CD4-positive, alpha-beta T cell treated with Interleukin-15 for 4 hours (primary cell): ENCODE data around the gene SPTAN1.

Experiments
- DNase-seq: peaks from one replicate; pipeline ENCODE4 v3.0.0-alpha.2; 2020; ENCODE audit warnings: low spot score

SPTAN1 gene

DNA sequence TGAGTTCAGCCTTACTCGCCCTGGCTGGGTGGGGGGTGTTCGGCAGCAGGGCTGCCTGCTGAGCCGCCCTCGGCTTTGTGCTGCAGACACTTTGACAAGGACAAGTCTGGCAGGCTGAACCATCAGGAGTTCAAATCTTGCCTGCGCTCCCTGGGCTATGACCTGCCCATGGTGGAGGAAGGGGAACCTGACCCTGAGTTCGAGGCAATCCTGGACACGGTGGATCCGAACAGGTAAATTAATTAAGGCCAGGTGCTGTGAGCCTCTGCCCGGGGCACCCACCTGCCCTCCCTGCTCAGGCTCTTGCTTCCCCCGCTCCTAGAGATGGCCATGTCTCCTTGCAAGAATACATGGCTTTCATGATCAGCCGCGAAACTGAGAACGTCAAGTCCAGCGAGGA is 80.1 kb downstream of the SPTAN1 start:
- no peak for DNase-seq

DNA sequence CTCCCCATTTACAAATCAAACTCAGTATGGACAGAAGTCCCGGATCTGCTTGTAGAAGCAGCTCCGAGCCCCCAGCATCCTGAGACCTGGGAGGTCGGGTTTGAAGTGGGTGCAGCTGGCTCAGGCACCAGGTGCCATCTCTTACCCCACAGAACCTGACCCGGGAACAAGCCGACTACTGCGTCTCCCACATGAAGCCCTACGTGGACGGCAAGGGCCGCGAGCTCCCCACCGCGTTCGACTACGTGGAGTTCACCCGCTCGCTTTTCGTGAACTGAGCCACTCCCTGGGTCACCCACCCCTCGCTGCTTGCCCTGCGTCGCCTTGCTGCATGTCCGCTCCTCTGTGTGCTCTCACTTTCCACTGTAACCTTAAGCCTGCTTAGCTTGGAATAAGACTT is 80.7 kb downstream of the SPTAN1 start:
- no peak for DNase-seq

DNA sequence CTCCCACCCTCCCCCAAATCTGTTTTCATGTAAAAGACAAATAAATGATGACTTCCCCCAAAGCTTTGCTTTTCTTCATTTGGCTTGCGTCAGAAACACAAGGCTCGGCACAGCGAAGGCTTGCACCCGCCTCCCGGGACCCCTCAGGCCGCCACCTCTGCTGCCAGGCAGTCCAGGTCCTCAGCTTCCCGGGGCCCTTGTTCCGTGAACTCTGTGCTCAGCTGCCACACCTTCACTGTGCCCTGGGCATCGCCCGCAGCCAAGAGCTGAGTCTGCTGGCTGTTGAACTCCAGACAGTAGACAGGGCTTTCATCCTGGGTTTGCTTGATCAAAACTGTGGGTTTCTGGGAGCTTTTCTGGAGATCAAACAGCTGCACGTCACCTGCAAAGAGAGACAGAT is 81.2 kb downstream of the SPTAN1 start:
- DNase-seq: no peak

DNA sequence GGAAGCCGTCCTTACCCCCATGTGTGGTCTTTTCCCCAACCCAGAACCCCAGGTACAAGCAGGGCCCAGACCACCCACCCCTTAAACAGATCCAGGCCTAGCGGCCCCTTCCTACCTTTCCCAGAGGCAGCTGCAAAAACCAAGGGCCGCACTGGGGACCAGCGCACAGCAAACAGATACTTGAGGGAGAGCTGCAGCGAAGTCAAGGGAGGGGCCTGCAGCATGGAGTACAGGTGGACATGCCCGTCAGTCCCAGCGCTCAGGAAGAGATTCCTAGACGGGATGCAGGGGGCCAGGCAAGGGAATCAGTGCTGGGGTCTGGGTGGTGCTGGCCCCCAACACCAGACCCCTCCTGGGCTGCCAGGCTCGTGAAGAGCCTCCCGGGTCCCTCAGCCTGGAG is 81.7 kb downstream of the SPTAN1 start:
- DNase-seq: no peak

DNA sequence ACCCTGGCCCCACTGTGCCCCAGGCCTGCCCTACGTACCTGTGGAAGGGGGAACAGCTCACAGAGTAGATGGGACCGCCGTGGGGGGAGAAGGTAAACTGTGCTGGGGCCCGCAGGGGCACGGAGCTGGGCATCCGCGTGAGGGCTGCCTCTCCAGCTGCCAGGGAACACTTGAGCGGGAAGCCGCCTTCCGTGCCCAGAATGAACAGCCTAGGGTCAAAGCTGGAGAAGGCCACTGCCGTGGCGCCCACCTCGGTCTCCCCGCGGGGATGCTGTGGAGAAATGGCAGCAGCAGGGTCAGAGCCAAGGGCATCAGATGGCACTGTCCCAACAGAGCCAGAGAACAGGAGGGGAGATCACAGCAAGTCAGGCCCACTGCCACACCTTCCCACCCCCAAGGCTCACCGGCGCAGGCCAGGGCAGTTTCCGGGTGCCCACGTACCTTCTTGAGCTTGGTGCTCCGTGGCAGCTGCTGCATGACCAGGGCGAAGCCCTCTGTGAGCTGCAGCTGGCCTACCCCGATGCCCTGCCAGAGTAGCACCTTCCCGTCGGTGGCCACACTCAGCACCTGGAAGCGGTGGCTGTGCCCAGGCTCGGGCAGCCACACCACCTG is 82.4 kb downstream of the SPTAN1 start:
- DNase-seq: no peak

DNA sequence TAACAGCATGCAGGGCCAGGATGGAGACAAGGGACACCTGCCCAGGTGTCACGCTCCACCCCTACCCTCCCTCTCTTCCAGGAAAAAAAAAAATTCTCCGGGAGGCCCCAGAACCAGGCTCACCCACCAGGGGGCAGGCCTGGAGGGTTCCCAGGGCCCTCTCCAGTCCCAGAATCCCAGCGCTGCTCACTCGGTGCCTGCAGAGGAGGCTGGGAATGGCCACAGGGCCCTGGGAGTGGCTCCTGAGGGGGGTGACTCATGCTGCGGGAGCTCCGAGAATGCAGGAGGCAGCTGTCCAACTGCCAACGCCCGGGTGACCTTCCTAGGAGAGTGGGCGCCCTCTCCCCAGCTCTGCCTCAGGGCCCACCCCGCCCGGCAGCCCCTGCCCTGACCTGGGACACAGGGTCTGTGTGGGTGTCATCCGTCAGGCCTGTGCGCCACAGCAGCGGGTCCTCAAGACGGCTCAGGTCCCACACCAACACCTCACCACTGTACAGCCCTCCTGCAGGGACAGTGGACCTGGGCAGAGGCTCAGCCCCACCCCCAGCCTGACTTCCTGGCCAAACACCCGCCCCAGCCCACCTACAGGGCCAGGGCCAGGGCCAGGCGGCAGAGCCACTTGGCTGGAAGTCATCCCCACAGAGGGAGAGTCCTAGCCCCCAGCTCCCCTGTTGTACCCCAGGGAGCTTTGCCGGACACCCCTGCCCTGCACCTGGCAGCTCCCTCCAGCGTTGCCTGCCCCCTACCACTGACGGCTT is 83.1 kb downstream of the SPTAN1 start:
- DNase-seq: no peak

DNA sequence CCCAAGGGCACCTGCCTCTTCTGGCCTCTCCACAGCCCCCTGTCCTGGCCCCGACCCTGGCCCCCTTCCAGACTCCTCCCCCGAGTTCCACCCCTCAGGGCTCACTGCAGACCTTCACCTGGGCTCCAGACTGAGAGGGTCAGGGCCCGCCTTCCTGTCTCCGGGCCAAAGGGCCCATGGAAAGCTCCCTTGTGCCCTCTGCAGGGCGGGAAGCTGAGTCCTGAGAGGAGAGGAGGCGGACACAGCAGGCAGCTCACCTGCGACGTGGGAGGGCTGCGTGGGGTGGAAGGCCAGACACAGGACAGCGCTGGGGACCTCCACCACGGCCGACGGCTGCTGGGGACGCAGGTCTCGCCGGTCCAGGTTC is 83.6 kb downstream of the SPTAN1 start:
- no peak for DNase-seq

DNA sequence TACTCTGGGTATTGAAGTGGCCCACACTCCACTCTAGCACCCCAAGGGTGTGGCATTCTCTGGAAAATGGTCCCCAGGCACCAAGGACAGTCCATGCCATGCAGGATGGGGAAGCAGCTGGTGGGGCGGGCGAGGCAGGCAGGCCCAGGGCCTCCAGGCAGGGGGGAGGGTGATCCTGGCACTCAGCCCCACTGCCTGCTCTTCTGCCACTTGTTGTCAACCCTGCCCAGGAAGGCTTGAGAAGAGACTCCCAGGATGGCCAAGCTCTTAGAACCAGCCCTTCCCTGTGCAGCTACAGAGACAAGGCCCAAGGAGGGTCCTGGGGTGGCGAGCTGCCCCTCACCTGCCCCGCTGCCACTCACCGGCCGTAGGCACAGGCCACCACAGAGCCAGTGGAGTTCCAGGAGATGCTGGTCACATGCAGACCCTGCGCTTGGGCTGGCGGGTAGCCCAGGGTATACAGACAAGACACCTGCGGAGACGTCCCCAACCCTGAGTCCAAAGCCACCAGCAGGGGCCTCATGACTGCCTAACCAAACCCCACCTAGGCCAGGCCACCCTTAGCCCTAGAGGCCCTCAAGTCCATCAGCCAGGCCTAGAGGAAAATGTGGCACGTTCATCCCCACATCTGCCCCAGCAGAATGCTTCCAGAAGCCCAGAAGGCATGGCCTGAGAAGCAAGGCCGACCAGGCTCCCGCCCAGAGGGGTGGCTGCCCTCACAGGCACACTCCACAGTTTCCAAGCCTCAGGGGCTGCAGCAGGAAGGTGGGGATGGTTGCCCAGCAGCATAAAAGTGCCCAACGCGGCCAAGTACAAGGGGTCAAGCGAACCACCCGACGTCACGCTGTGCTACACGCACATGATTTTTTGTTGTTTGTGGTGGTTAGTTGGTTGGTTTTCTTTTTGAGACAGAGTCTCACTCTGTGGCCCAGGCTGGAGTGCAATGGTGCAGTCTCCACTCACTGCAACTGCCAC is 84.5 kb downstream of the SPTAN1 start:
- DNase-seq: no peak

DNA sequence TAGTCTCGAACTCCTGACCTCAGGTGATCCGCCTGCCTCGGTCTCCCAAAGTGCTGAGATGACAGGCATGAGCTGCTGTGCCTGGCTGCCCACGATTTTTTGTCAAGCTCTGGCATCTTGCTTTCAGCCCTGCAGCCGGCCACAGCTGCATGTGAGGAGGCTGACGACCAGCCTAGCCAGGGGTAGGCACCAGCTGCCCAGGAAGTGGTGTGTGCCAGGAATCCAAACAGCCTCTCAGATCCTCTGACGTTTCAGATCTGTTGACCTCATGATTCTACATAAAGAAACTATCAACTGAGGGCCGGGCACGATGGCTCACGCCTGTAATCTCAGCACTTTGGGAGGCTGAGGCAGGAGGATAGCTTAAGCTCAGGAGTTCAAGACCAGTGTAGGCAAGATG is 85.3 kb downstream of the SPTAN1 start:
- DNase-seq: no peak

DNA sequence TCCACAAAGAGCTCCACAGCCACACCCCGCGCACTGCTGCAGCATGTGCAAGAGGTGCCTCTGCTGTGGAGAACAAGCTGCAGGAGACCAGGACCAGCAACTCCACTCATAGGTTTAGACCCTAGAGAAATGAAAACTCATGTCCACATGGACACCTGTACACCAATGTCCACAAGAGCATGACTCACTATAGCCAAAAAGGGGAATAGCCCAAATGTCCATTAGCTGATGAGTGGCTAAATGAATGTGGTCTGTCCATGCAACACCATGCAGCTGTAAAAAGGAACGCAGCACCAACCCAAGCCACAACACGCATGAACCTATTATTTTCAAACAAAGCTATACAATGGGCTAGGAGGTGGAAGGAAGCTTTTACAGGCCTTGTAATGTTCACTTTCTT is 86.2 kb downstream of the SPTAN1 start:
- DNase-seq: no peak

DNA sequence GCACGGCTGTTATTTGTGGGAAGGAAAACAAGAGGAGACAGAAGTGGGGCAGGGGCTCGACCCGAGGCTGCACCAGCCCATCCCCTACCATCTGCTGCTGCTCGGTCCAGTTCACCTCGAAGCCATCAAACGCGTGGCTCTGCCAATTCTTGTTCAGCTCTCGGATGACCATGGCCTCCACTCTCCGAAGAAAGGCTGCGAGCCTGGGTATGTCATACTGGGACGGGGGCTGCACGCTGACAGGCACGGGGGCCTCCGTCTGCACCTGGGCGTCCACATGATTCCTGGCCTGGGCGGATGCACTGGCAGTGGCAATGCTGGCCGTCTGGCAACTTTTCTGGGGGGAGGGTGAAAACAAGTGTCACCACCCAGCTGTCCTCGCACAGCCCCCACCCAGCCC is 88.2 kb downstream of the SPTAN1 start:
- no peak for DNase-seq

DNA sequence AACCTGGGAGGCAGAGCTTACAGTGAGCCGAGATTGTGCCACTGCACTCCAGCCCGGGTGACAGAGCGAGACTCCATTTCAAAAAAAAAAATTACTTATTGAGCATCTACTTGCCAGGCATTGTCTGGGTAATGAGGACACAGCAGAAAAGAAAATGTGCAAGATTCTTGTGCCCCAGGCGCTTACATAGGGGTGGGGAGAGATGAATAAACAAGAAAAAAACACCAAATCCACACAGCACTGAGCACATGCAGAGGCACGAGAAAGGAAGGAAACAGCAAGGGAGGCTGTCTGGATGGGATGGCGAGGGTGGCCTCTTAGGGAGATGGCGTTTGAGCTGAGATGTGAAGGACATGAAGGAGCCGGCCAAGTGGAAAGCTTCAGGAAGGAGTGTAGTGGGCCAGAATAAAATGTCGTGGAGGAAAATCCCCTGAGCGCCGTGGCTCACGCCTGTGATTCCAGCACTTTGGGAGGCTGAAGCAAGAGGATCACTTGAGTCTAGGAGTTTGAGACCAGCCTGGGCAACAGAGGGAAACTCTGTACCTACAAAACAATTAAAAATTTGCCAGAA is 90.4 kb downstream of the SPTAN1 start:
- DNase-seq: no peak

DNA sequence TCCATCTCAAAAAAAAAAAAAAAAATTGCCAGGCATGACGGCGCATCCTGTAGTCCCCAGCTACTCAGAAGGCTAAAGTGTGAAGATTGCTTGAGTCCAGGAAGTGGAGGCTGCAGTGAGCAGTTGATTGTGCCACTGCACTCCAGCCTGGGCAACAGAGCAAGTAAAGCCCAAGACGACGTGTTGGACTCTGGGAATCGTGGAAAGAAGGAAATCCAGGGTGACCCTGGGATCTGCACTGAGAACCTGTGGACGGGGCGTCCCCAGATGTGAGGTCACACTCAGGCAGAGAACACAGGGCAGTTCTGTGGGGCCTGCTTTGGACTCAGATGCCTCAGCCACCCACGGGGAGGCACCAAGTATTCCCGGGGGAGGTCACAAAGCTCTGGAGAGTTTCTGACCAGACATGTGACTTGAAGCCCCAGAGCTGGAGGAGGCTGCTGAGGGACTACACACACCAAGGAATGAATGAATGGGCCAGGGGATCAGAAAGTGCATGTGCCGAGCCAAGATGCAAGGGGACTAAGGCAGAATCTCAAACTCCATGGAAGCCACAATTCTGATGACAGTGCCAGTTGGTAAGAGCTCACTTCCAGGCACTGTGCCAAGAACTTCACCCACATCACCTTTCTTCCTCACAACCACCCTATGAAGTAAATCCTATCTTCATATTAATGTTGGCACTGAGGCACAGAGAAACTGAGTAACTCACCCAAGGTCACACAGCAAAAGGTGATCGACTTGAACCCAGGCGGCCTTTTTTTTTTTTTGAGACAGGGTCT is 91.3 kb downstream of the SPTAN1 start:
- DNase-seq: no peak

DNA sequence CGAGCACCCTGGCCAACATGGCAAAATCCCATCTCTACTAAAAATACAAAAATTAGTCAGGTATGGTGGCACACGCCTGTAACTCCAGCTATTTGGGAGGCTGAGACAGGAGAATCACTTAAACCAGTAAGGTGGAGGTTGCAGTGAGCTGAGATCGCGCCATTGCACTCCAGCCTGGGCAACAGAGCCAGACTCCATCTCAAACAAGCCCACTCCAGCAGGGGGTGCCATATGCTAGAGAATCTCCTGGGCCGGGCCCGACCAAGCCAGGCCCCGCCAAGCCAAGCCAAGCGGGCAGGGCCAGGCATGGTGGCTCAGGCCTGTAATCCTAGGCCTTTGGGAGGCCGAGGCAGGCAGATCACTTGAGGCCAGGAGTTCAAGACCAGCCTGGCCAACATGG is 95.8 kb downstream of the SPTAN1 start:
- peak; percentile 71 for DNase-seq

DNA sequence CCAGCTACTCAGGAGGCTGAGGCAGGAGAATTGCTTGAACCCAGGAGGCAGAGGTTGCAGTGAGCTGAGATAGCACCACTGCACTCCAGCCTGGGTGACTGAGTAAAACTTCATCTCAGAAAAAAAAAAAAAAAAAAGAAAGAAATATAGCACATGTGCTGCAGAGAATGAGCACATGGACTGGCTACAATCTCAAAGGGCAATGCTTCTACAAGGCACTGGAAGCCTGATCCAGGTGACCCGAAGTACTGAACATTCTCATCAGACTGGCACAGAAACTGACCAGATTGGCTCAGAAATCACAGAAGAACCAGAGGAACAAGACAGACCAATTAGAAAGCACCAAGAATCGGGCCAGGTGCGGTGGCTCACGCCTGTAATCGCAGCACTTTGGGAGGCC is 99.4 kb downstream of the SPTAN1 start:
- DNase-seq: no peak

DNA sequence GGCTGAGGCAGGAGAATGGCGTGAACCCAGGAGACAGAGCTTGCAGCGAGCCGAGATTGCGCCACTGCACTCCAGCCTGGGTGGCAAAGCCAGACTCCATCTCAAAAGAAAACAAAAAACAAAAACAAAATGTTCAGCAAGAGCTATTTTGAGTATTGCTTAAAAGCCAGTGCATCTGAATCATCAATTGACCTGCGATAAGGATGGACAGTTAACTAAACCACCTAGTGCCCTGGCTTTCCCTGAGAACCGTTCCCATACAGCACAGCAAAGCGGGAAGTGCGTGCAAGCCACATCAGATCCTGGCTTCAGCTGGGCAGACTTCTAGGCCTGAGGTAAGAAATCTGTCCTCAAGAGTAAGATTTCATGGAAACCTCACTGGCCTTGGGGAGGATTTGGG is 101.5 kb downstream of the SPTAN1 start:
- DNase-seq: no peak

DNA sequence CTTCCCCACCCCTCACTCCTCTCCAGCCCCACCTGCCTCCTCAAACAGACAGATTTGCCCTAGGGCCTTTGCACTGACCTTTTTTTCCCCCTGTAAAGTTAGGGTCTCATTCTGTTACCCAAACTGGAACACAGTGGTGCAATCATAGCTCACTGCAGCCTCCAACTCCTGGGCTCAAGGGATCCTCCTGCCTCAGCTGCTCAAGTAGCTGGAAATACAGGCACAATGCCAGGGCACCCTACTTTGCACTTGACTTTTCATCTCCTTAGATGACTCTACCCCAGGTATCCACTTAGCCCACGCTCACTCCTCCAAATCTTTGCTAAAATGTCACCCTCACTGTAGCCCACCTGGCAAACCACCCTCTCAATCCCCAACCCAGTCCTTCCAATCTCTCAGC is 102.1 kb downstream of the SPTAN1 start:
- DNase-seq: no peak

DNA sequence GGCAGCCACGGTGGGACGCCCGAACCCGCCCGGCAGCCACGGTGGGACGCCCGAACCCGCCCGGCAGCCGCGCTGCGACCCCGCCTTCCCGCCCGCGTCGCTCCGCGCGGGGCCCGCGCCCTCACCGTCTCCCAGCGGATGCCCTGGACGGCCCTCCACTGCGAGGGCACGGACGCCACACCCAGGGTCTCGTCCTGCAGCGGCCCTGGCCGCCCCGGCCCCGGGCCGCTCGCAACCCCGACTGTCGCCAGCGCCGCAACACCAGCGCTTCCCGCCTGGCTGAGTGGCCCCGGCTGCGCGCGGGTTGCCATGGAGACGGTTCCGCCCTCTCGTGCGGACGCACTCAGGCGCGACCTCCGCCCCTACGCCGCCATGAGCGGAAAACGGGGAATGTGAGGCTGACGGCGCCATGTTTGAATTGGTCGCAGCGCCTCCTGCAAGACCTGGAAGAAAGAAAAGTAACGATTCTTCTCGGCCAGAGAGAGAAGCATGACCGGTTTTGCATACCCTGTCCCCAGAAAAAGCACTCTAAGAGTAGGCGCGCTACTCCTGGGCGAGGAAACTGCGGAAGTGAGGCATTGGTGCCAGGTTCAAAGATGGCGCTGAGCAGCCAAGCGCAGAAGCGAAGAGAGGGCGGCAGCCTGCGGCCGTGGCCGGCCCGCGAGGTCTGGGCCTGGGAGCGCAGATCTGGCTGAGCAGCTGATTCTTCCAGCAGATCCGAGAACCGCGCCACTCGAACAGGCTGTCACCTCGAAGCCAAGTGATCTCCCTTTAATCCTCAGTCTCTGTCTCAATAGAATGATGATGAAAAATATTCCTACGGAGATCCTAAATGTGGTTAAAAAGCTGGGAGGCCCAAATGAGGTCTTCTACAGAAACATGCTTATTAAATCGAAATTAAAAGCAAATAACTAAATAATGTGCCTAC is 104.3 kb downstream of the SPTAN1 start, which contains the start of gene DYNC2I2:
Gene DYNC2I2 (minus strand): TSS at position 432 of the 928 bp plus-strand sequence. CDS start 121 bp downstream, at position 311.
- DNase-seq: peak; percentile 95

DNA sequence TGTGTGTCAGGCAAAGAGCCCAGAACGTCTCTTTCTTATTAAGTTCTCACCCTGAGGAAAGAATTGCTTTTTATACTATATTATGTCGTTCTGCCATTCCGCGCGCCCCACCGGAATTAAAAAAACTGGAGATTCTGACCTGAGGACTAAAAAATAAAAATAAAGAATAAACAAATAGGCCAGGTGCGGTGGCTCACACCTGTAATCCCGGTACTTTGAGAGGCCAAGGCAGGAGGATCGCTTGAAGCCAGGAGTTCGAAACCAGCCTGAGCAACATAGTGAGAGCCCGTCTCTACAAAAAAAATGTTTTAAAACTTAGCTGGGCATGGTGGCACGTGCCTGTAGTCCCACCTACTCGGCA is 104.9 kb downstream of the SPTAN1 start:
- DNase-seq: no peak

DNA sequence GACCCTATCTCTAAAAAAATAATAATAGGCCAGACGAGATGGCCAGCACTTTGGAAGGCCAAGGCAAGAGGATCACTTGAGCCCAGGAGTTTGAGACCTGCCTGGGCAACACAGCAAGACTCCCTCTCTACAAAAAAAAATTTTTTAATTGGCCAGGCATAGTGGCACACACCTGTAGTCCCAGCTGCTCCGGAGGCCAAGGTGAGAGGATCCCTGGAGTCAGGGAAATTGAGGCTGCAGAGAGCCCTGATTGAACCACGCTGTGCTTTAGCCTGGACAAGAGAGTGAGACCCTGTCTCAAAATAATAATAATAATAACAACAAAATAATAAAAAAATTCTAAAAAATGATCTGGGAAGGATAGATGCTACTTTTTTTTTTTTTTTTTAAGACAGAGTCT is 105.4 kb downstream of the SPTAN1 start:
- DNase-seq: no peak
